Activated CD4-positive, alpha-beta T cell treated with anti-CD3 and anti-CD28 coated beads for 48 hours (primary cell): ENCODE measurements around the gene ISCU.
"Not testable (repeated sequence)": the region's sequence is repeated elsewhere in the genome, so short reads cannot be mapped to it uniquely, and the experiment has no call there.

Source experiments
- DNase-seq: peaks from one replicate; pipeline ENCODE4 v3.0.0-alpha.2; 2020

The ISCU gene

GRCh38 chr12:108571609-108572165 lies 9.3 kb downstream of the ISCU start:
- DNase-seq: no peak

- DNase-seq: no peak
These were observed 9.9 kb downstream of the ISCU start for GRCh38 chr12:108572166-108572790.

GRCh38 chr12:108573317-108573716 lies 10.9 kb downstream of the ISCU start:
- peak; percentile 51 for DNase-seq

- not testable (repeated sequence) for DNase-seq
These were observed 11.9 kb downstream of the ISCU start for GRCh38 chr12:108574276-108574675.

GRCh38 chr12:108575199-108575912 lies 13.0 kb downstream of the ISCU start:
- DNase-seq: no peak

GRCh38 chr12:108576660-108577234 lies 14.4 kb downstream of the ISCU start:
- no peak for DNase-seq

- no peak for DNase-seq
These were observed 15.1 kb downstream of the ISCU start for GRCh38 chr12:108577458-108577857.

- DNase-seq: no peak
These were observed 15.9 kb downstream of the ISCU start for GRCh38 chr12:108578264-108578663.

- DNase-seq: no peak
These were observed 16.4 kb downstream of the ISCU start for GRCh38 chr12:108578813-108579212.

- no peak for DNase-seq
These were observed 18.1 kb downstream of the ISCU start for GRCh38 chr12:108580531-108580930.

- no peak for DNase-seq
These were observed 19.2 kb downstream of the ISCU start for GRCh38 chr12:108581311-108582227.

- DNase-seq: no peak
These were observed 20.1 kb downstream of the ISCU start for GRCh38 chr12:108582509-108582908.

GRCh38 chr12:108582978-108583770 lies 20.8 kb downstream of the ISCU start:
- DNase-seq: no peak

GRCh38 chr12:108583991-108584390 lies 21.6 kb downstream of the ISCU start:
- DNase-seq: no peak

GRCh38 chr12:108584456-108585065 lies 22.2 kb downstream of the ISCU start:
- no peak for DNase-seq

GRCh38 chr12:108585864-108586263 lies 23.5 kb downstream of the ISCU start:
- no peak for DNase-seq

GRCh38 chr12:108586306-108586705 lies 23.9 kb downstream of the ISCU start:
- no peak for DNase-seq

GRCh38 chr12:108587826-108588225 lies 25.4 kb downstream of the ISCU start:
- no peak for DNase-seq

GRCh38 chr12:108589028-108589839 lies 26.8 kb downstream of the ISCU start:
- no peak for DNase-seq

- no peak for DNase-seq
These were observed 27.4 kb downstream of the ISCU start for GRCh38 chr12:108589840-108590229.

GRCh38 chr12:108590463-108590862 lies 28.1 kb downstream of the ISCU start:
- not testable (repeated sequence) for DNase-seq
